ENCODE data around the gene KCTD16.

The KCTD16 gene

DNA sequence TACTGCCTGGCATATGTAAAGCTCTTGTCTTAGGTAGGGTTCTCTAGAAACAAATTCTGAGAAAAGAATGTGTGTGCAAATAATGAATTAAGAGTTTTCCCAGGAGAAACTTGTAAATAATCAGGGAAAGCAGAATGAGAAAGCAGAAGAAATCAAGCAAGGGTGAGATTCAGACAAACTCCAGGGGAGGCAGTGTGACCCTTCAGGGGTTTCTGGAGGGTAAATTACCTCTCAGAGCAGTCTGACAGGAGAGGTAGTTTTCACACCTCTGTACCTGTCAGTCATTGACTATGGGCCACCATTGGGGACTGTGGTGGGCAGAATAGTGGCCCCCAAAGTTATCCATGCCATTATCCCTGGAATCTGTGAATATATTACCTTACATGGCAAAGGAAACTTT is 124.6 kb downstream of the KCTD16 start:
- DNase-seq, result no peak

- DNase-seq, result no peak
These were observed 126.4 kb downstream of the KCTD16 start for GRCh38 chr5:144297081-144297480.

DNA sequence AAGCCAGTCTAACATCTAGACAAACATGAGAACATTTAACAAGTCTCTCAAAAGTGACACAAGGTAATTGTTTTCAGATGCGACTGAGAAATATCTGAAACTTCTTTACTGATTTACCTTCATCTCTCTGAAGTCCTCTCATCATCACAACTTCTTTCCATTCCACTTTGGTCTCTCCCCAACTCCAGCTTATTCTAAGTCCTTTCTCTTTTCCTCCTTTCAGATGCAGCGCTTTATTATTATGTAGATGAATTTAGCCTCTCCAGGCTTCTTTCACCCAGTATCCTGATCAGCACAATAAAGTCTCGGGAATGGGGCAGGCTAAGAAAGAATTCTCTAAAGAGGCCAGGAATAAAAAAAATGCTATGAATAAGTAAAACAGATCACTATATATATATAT is 128.0 kb downstream of the KCTD16 start:
- no peak for DNase-seq

- no peak for DNase-seq
These were observed 134.0 kb downstream of the KCTD16 start for GRCh38 chr5:144304688-144305087.

DNA sequence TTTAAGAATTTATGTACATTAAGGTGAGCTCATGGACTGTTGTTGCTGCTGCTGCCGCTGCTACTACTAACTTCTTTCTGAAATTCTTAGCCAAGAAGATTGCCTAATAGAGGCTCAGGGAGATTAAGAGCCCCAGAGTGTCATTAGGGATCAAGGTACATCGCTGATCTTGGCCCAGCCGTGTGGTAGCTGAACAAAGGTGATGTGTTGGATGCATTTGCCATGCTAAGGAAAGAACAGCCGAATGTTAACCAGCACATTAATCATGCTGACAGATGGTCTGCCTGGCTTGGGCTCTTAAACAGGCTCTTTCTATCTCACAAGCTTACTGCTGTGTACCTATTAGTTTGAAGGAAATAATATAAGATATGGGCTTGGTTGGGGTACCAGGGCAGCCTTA is 137.1 kb downstream of the KCTD16 start:
- DNase-seq, result no peak

DNA sequence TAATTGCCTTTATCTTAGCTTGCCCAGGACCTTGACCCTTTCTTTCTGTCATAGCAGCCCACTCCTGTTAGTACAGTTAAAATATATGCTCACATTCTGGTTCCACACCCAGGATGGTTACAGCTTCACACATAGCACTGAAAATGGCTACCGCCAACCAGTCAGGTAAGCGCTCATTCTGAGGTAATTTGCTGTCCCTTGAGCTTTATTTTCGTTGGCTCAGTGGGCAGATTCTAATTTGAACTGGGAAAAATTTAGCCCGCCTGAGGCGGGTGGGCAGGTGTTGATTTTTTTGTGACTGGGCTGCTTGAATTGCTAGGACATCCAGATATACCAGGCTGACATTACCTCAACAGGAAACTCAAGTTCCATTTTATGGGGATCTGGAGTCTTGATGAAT is 137.5 kb downstream of the KCTD16 start:
- no peak for DNase-seq

GRCh38 chr5:144308906-144309670 is 138.4 kb downstream of the KCTD16 start:
- DNase-seq, result no peak

DNA sequence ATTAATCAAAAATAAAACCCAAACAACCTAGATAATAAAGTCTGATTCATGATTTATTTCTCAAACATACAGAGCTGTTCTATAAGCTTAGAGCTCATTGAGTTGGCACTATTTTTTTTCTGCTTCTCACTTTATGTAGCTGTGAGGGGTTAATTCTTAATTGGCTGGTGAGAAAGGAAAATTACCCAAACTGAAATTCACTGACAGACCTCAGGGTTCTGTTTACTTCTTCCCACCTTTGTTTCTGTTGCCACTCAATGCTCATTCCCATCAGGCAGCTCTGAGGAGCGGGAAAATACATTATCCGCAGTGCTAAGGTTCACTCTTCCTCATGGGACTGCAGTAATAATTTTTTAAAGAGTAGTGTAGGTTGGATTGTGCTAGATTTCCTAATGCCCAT is 139.9 kb downstream of the KCTD16 start:
- no peak for DNase-seq

DNA sequence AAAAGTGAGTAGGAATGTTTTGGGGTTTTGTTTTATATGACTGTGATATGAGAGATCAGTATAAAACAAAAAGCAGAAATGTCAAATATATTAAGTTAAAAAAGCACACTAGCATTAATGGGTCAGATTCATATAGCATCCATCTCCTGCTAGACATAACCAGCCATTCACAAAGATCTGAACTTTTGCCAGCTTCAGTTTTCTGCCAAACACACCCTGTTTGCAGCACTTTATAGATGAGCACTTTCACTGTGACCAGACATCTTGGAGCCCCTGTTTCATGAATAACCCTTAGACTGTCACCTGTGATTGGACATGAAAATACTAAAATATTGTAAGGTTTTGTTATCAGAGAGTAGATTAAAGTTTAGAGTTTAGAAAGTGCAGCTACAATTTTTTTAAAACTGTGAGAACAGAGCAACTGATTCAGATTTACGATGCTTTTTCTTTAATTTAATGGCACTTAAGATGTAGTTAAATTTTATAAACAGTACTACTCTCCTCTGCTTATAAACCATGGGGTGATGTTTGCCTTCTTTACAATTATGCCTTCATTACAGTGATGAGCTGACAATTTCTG is 142.6 kb downstream of the KCTD16 start:
- no peak for DNase-seq

DNA sequence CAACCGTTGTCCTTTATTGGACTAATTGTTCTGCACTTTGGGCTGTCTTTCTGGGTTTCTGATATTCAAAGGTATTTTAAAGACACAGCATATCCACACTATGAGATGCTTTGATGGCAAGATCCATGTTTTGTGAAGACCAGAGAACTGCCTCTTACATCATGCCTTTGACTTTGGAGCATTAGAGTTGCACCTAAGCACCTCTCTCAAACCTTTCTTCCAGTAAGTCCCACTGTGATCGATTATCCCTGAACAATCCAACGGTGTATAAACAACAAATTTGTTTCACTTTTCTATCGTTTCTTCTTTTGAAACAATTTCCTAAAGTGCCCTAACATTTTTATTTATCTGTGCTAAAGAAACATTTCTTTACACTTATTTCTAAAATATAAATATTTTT is 144.4 kb downstream of the KCTD16 start:
- no peak for DNase-seq

- no peak for DNase-seq
These were observed 145.4 kb downstream of the KCTD16 start for GRCh38 chr5:144315994-144316634.

- no peak for DNase-seq
These were observed 147.3 kb downstream of the KCTD16 start for GRCh38 chr5:144318011-144318410.

GRCh38 chr5:144318460-144318859 is 147.8 kb downstream of the KCTD16 start:
- no peak for DNase-seq

GRCh38 chr5:144323181-144323580 is 152.5 kb downstream of the KCTD16 start:
- no peak for DNase-seq

- DNase-seq, result no peak
These were observed 154.9 kb downstream of the KCTD16 start for GRCh38 chr5:144325532-144325931.

GRCh38 chr5:144328494-144328893 is 157.8 kb downstream of the KCTD16 start:
- DNase-seq, result no peak

DNA sequence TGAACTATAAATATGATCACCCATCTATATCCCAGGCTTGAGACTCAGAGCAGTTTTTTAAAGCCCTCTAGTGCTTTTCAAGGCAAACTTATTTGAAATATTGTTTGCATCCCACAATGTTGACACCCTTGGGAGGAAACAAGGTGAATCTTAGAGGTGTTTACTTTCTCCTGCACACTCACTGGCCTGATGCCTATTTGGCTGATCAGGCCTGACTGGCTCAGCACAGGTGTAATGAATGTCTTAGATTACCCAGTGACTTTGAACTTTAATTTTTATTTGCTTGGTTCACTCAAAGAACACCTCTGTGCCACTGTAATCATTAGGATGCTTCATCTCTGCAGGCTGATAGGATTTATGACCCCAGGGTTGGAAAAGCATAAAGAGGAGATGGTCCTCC is 158.3 kb downstream of the KCTD16 start:
- no peak for DNase-seq

GRCh38 chr5:144329681-144330080 is 159.0 kb downstream of the KCTD16 start:
- no peak for DNase-seq

GRCh38 chr5:144331361-144331760 is 160.7 kb downstream of the KCTD16 start:
- DNase-seq, result no peak

GRCh38 chr5:144332265-144332664 is 161.6 kb downstream of the KCTD16 start:
- DNase-seq, result no peak

DNA sequence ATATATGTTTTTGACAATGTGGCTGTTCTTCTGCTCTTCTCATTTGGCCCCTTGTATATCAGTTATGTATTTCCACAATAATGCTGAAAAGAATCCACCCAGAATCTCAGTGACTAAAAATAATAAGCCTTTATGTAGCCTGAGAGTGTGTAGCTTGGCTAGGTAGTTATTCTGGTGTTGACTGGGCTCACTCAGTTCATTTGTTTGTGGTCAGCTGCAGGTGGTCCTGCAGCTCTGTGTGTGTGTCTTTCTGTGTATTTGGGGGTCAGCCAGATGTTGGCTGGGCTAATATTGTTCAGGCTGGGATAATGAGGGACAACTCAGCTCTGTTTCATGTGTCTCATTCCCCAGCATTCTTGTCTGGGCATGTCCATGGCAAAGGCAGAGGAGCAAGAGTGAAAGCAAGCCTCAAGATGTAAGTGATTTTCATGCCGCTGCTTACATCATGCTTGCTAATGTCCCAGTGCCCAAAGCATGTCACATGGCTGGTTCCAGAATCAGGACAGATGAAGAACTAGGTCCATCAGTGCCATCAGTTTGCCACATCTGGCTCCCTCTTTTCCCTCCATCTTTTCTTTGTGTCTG is 162.8 kb downstream of the KCTD16 start:
- no peak for DNase-seq

DNA sequence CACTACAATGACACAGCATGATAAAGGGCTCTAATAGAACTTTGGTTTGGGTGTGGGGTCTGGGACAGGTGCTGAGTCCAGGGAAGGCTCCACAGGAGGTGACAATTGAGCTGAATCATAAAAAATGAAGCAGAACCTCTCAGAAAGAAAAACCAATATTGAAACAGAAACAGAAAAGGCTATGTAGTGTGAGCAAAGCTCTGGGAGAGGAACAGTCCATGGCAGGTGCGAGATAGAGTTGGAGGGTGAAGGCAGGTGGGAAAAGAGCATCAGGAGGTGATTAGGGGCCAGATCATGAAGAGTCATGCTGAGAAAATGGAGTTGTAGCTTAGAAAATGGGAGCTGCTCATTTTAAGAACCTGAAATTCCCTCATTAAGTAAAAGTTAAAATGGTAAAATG is 164.9 kb downstream of the KCTD16 start:
- no peak for DNase-seq

DNA sequence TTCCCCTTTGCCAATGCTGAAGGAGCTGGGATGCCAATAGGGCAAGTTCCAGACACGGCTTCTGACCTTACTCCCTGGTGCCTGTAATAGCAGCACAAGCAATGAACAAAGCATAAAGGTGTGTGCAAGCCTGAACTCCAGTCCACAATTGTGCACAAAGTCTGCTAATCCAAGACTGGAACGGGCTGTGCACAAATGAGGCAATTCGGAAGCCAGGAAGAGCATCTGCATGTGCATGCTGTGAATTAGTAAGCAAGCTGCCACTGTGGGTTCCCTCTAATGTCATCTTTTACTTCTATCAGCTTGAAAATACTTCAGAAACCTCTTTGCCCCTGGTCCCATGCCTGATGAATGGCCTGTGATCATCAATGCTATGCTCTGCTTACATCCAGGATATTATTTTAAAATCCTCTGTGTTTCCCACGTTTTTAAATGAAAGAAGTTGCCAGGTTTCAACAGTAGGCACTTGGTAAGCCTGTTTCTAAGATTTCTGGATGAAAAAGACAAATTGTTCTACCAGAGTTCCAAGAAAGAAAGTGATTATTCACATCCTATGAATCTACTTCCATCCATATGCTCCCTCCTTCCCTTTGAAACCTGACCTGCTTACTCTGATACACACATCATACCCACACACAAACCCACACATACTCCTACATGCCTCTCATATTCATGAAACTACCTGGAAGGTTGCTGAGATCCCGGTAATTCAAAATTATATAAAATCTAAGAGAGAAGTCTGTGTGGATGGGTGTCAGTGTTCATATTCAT is 165.7 kb downstream of the KCTD16 start:
- no peak for DNase-seq

Measured in T1000 (cell line).